Liver (tissue), 9 donors: Measurements from ENCODE around the gene TMEM114. TPM values are rescaled to one million over a fixed set of nuclear protein-coding genes. Genes with fewer than 3 reads are reported as not detected.

Source experiments
- DNase-seq: peaks from one replicate; pipeline ENCODE4 v3.0.0-alpha.2; 2017; ENCODE audit warnings: low spot score
- H3K27ac ChIP-seq, 2 donors: one replicate each; pipeline ENCODE4 v1.7.0; 2013; ENCODE audit warnings: inconsistent platforms in 2 of 2, low read length in 2 of 2, control low read depth in 1 of 2, low read depth in 1 of 2, mild to moderate bottlenecking in 1 of 2
- H3K27me3 ChIP-seq, 4 donors: one replicate each; pipeline versions ENCODE4 v1.6.1 to v1.7.0; 2013; ENCODE audit warnings: low read length in 3 of 4, inconsistent platforms in 1 of 4, mild to moderate bottlenecking in 1 of 4, moderate library complexity in 1 of 4; ENCODE audit not compliant: control insufficient read depth in 4 of 4, insufficient read depth in 4 of 4
- H3K36me3 ChIP-seq, 4 donors: one replicate each; pipeline versions ENCODE4 v1.6.1 to v1.7.0; 2013; ENCODE audit warnings: low read length in 3 of 4, mild to moderate bottlenecking in 3 of 4, low read depth in 1 of 4, moderate library complexity in 1 of 4; ENCODE audit not compliant: control insufficient read depth in 4 of 4, insufficient read depth in 3 of 4
- H3K4me1 ChIP-seq, 4 donors: one replicate each; pipeline versions ENCODE4 v1.6.1 to v1.7.0; 2013; ENCODE audit warnings: low read length in 3 of 4, mild to moderate bottlenecking in 3 of 4, moderate library complexity in 1 of 4; ENCODE audit not compliant: control insufficient read depth in 4 of 4, insufficient read depth in 4 of 4
- H3K4me3 ChIP-seq, 3 donors: one replicate each; pipeline versions ENCODE4 v1.6.1 to v1.7.0; 2013; ENCODE audit warnings: low read length in 3 of 3, control low read depth in 1 of 3, low read depth in 1 of 3, mild to moderate bottlenecking in 1 of 3
- H3K9ac ChIP-seq, 2 donors: one replicate each; pipeline ENCODE4 v1.7.0; 2013; ENCODE audit warnings: low read length in 2 of 2, mild to moderate bottlenecking in 2 of 2, moderate library complexity in 2 of 2, control low read depth in 1 of 2, low read depth in 1 of 2
- H3K9me3 ChIP-seq, 4 donors: one replicate each; pipeline versions ENCODE4 v1.6.1 to v1.7.0; 2013; ENCODE audit warnings: low read length in 3 of 4; ENCODE audit not compliant: control insufficient read depth in 4 of 4
- ATF3 ChIP-seq: IDR thresholded peaks from 2 replicates; pipeline ENCODE4 v1.6.1; 2016; ENCODE audit warnings: antibody characterized with exemption
- CTCF ChIP-seq: fragments of 150-350 bp; IDR thresholded peaks from 2 replicates; pipeline ENCODE4 v1.5.1; 2017; ENCODE audit warnings: improper control_type of control experiment, low read depth, low read length; ENCODE audit not compliant: missing input control
- EGR1 ChIP-seq, 2 donors: IDR thresholded peaks; 2 replicates each; pipeline ENCODE4 v1.6.1; 2016 to 2018; ENCODE audit warnings: antibody characterized with exemption in 2 of 2, low read depth in 2 of 2
- FOXA1 ChIP-seq: IDR thresholded peaks from 2 replicates; pipeline ENCODE4 v1.6.1; 2016; ENCODE audit warnings: antibody characterized with exemption
- FOXA2 ChIP-seq: IDR thresholded peaks from 2 replicates; pipeline ENCODE4 v1.6.1; 2016; ENCODE audit warnings: antibody characterized with exemption
- GABPA ChIP-seq, 2 donors: IDR thresholded peaks in 1 of 2; conservative IDR thresholded peaks in 1 of 2; 2 replicates each; pipeline ENCODE4 v1.6.1; 2016; ENCODE audit warnings: antibody characterized with exemption in 2 of 2, mild to moderate bottlenecking in 1 of 2, moderate library complexity in 1 of 2
- HNF4A ChIP-seq, 2 donors: conservative IDR thresholded peaks; 2 replicates each; pipeline ENCODE4 v1.6.1; 2016; ENCODE audit warnings: antibody characterized with exemption in 2 of 2, mild to moderate bottlenecking in 2 of 2
- MAX ChIP-seq: IDR thresholded peaks from 2 replicates; pipeline ENCODE4 v1.6.1; 2016; ENCODE audit warnings: antibody characterized with exemption
- NR2F2 ChIP-seq: IDR thresholded peaks from 2 replicates; pipeline ENCODE4 v1.6.1; 2016; ENCODE audit warnings: antibody characterized with exemption
- REST ChIP-seq: IDR thresholded peaks from 2 replicates; pipeline ENCODE4 v1.6.1; 2016; ENCODE audit warnings: antibody characterized with exemption, mild to moderate bottlenecking
- RXRA ChIP-seq, 2 donors: IDR thresholded peaks; 2 replicates each; pipeline ENCODE4 v1.6.1; 2017 to 2018; ENCODE audit warnings: antibody characterized with exemption in 2 of 2, mild to moderate bottlenecking in 1 of 2
- SP1 ChIP-seq: IDR thresholded peaks from 2 replicates; pipeline ENCODE4 v1.6.1; 2018; ENCODE audit warnings: antibody characterized with exemption, mild to moderate bottlenecking
- TAF1 ChIP-seq: conservative IDR thresholded peaks from 2 replicates; pipeline ENCODE4 v1.6.1; 2016; ENCODE audit warnings: antibody characterized with exemption, mild to moderate bottlenecking
- YY1 ChIP-seq: IDR thresholded peaks from 2 replicates; pipeline ENCODE4 v1.6.1; 2016; ENCODE audit warnings: antibody characterized with exemption, mild to moderate bottlenecking
- WGBS: extraction: QIAGEN DNeasy Blood & Tissue Kit; methylation state at CpG from one replicate; pipeline ENCODE4 v1.1.7; 2013; 5-methylcytosine and 5-hydroxymethylcytosine counted together
- polyA plus RNA-seq, 2 donors: library from polyadenylated mRNA; stranded (reverse) in 1 of 2; unstranded in 1 of 2; fragments of 200-250 nt in 1 of 2; fragments of >200 nt in 1 of 2; fragmentation: Nextera tagmentation in 1 of 2; extraction: Ambion mirVana in 1 of 2; gene quantifications; one replicate each; pipeline versions ENCODE4 v1.2.1 to v1.2.3, GENCODE V29; 2013 to 2015
- total RNA-seq, 2 donors: library from RNA; depleted of rRNA; stranded (reverse); fragments of >200 nt; gene quantifications; one replicate each; pipeline ENCODE4 v1.2.3, GENCODE V29; 2014
- donor health status: healthy.
- donor health status: healthy.
- donor health status: healthy.
- donor health status: healthy.
- donor health status: healthy.

Gene TMEM114
- total and polyA plus RNA-seq, 4 donors: not detected

- no peak for TF ChIP-seq CTCF
- no peak for TF ChIP-seq TAF1
- no peak for TF ChIP-seq FOXA2
- TF ChIP-seq RXRA (IDR thresholded peaks at IDR 0.05): no peak
- TF ChIP-seq NR2F2: no peak
These were observed 10.8 kb downstream of the TMEM114 start (continued) for GRCh38 chr16:8579559-8579958.

- Histone ChIP-seq H3K27ac (no peak overlapping the region), H3K4me1 (no peaks in the 10 kb centered on the region), H3K27me3 (no peaks in the 10 kb centered on the region), H3K9me3 (no peaks in the 10 kb centered on the region), H3K9ac (no peak overlapping the region), H3K36me3 (no peaks in the 10 kb centered on the region), H3K4me3 (no peak overlapping the region)
- WGBS: 85% methylated on average over 10 of the region's 10 CpGs
- TF ChIP-seq YY1 (no peak), CTCF (no peak), FOXA1 (no peak), REST (no peak), EGR1 (IDR thresholded peaks at IDR 0.05; ENCODE audit: low read depth in 2 of 2) (no peak), FOXA2 (no peak), NR2F2 (no peak), ATF3 (no peak), SP1 (no peak), HNF4A (conservative IDR thresholded peaks at IDR 0.05) (no peak), MAX (no peak), GABPA (IDR thresholded peaks at IDR 0.05 in 1 of 2, conservative IDR thresholded peaks at IDR 0.05 in 1 of 2) (no peak)
- no peak for DNase-seq
These were observed 12.5 kb downstream of the TMEM114 start for GRCh38 chr16:8577678-8578304.
